ENCODE measurements around the gene GPC3.
"Not testable (repeated sequence)": the region's sequence is repeated elsewhere in the genome, so short reads cannot be mapped to it uniquely, and the experiment has no call there.

Gene GPC3

DNA sequence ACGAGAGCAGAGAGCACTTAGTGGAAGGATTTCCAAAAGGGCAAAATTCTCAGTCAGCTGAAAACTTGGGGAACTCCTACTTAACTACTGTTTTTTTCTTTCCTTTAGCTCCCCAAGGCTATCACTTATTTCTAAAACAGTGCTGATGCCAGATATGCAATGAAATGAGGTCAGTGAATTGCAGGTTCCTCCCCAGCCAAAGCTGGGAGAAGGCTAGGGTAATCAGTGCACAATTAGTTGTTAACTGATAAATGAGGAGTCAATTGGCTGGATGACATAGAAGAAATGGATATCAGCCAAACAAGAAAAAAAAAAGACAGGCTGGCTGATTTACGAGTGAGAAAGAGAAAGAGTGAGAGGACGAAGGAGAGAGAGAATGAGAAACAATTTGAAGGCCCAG lies 195.6 kb downstream of the GPC3 start:
- TF ChIP-seq, protein P1, sequence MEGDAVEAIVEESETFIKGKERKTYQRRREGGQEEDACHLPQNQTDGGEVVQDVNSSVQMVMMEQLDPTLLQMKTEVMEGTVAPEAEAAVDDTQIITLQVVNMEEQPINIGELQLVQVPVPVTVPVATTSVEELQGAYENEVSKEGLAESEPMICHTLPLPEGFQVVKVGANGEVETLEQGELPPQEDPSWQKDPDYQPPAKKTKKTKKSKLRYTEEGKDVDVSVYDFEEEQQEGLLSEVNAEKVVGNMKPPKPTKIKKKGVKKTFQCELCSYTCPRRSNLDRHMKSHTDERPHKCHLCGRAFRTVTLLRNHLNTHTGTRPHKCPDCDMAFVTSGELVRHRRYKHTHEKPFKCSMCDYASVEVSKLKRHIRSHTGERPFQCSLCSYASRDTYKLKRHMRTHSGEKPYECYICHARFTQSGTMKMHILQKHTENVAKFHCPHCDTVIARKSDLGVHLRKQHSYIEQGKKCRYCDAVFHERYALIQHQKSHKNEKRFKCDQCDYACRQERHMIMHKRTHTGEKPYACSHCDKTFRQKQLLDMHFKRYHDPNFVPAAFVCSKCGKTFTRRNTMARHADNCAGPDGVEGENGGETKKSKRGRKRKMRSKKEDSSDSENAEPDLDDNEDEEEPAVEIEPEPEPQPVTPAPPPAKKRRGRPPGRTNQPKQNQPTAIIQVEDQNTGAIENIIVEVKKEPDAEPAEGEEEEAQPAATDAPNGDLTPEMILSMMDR (conservative IDR thresholded peaks at IDR 0.05; ENCODE audit: control insufficient read depth, insufficient read depth, low read depth, low read length) = no peak
- H3K4me3 ChIP-seq (ENCODE audit: control insufficient read depth, low read depth, low read length) = no peak overlapping the region
- no peak for DNase-seq (ENCODE audit: low read depth)

DNA sequence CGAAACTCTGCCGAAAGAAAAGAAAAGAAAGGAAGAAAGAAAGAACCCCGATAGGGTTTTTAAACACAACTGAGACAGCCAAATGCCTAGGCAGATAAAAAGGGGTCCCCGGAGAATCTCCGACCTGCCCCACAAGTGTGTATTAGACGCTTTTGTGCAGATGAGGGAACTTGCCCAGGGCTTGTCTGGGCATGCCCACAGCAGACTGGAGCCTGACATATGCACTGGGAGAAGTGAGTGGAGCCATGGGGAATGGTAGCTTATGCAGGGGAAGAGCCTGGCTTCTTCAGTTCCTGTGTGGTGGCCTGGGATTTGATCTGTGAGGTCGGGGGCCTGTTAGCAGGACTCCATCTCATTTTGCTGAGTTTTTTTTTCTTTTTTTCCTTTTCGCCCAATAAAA lies 199.0 kb downstream of the GPC3 start:
- H3K4me3 ChIP-seq (ENCODE audit: control insufficient read depth, low read depth, low read length) = no peak overlapping the region
- DNase-seq (ENCODE audit: low read depth) = no peak
- TF ChIP-seq, protein P1 (conservative IDR thresholded peaks at IDR 0.05; ENCODE audit: control insufficient read depth, insufficient read depth, low read depth, low read length) = no peak

DNA sequence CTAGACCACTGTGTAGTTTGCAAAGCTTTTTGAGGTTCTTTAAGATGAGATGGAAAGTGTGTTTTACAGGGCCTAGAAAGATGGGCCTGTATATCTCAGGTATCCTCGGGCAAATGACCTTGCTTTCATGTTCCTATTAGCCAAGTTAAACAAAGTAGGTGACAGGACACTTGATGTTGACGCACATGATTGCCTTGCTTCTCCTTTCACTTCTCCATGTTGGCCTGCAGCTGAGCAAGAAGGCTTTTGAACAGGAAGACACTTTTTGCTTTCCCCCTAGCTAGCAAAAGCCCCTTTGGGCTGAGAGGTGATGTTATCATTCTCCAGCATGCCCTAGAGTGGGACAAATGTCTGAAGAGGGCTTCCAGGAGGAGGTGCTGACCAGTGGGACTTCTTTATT lies 202.1 kb downstream of the GPC3 start:
- TF ChIP-seq, protein P1 (conservative IDR thresholded peaks at IDR 0.05; ENCODE audit: control insufficient read depth, insufficient read depth, low read depth, low read length) = no peak
- no peak for DNase-seq (ENCODE audit: low read depth)

DNA sequence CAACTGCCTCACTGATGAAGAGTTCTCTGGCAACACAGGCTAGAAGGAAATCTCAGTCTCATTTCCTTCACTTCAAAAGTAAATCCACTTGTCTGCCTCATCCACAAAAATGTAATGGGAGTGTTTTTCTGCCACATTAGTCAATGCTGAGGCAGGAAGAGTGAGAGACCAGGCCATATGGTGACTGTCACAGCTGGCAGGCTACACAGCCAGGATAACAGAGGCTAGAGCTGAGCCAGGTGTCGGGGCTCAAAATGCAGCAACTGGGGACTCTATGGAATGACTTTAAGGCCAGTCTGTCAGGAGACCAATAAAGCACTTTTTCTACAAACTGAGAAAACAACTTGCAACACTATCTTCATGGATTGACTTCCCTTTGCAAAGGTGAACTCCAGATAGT lies 204.2 kb downstream of the GPC3 start:
- no peak for DNase-seq (ENCODE audit: low read depth)
- H3K4me3 ChIP-seq (ENCODE audit: control insufficient read depth, low read depth, low read length) = no peak overlapping the region
- TF ChIP-seq, protein P1 (conservative IDR thresholded peaks at IDR 0.05; ENCODE audit: control insufficient read depth, insufficient read depth, low read depth, low read length) = no peak

More for the DNA sequence above, 202.1 kb downstream of the GPC3 start:
- no peak overlapping the region for H3K4me3 ChIP-seq (ENCODE audit: control insufficient read depth, low read depth, low read length)

DNA sequence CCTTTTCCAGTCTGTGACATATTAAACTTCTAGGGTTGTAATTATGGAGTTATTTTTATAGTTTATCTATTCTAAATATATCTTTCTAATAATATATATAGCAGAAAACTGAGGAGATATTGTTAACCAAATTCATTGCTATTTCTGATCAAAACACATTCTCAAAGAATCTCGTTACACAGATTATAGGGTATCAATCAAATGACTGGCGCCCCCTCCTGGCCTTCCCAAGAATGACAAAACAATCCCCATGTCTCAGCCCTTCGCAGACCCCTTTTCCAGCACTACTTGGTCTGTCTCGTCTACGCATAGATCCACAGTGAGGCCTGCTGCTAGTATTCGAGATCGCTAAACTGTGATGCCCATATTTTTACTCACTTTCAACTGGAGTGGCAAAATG lies 209.3 kb downstream of the GPC3 start:
- DNase-seq (ENCODE audit: low read depth) = no peak
- TF ChIP-seq, protein P1 (conservative IDR thresholded peaks at IDR 0.05; ENCODE audit: control insufficient read depth, insufficient read depth, low read depth, low read length) = peak; percentile 50
- H3K4me3 ChIP-seq (ENCODE audit: control insufficient read depth, low read depth, low read length) = no peak overlapping the region

DNA sequence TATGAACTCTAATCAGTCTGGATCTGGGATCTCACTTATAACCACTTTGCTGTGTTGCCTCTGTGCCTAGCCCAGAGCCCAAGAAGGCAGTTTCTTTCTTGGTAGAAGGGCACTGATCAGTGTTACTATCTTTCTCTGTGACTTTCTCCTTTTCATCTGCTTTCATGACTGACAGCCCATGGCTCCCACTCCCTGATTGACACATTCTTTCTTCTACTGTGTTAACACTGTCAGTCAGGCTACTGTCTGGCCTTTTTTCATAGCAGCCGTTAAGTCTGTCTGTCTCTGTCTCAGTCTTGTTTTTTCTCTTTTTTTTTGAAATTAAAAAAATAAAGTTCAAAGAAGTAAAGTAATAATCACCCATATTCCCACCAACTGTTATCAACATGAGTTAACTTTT lies 210.6 kb downstream of the GPC3 start:
- TF ChIP-seq, protein P1 (conservative IDR thresholded peaks at IDR 0.05; ENCODE audit: control insufficient read depth, insufficient read depth, low read depth, low read length) = no peak
- H3K4me3 ChIP-seq (ENCODE audit: control insufficient read depth, low read depth, low read length) = no peak overlapping the region
- no peak for DNase-seq (ENCODE audit: low read depth)

DNA sequence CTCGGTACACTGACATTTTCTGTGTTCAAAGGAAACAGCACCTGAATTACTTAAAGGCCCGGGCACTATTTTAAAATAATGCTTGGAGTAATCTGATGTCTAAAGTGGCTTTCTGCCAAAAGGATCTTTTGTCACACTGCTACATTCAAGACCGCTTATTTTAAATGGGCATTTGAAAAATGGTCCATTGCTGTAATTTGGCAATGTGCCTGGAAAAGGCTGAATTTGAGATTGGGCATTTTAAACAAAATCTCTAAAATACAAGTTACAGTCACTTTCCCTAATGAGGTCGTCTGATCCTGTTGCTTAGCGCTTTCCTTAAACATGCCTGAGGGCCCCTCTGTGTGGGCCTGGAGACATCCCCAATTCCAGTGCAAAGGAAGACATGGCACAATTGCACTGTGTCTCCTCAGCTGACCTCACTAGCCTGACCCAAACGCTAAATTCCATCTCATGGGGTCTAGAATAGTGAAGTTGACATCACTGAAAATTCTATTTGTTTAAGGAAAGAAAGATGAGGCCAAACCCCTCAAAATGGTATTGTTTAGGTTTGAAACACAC lies 214.2 kb downstream of the GPC3 start:
- no peak overlapping the region for H3K4me3 ChIP-seq (ENCODE audit: control insufficient read depth, low read depth, low read length)
- TF ChIP-seq, protein P1 (conservative IDR thresholded peaks at IDR 0.05; ENCODE audit: control insufficient read depth, insufficient read depth, low read depth, low read length) = no peak
- no peak for DNase-seq (ENCODE audit: low read depth)

DNA sequence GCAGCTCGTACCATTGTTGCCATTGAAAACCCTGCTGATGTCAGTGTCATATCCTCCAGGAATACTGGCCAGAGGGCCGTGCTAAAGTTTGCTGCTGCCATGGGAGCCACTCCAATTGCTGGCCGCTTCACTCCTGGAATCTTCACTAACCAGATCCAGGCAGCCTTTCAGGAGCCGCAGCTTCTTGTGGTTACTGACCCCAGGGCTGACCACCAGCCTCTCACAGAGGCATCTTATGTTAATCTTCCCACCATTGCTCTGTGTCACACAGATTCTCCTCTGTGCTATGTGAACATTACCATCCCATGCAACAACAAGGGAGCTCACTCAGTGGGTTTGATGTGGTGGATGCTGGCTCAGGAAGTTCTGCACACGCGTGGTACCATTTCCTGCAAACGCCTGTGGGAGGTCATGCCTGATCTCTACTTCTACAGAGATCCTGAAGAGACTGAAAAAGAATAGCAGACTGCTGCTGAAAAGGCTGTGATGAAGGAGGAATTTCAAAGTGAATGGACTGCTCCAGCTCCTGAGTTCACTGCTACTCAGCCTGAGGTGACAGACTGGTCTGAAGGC lies 222.3 kb downstream of the GPC3 start:
- not testable (repeated sequence) for H3K4me3 ChIP-seq (ENCODE audit: control insufficient read depth, low read depth, low read length); DNase-seq (ENCODE audit: low read depth)
